Karpas-422 (cell line): ENCODE results near the gene ADAMTS4. TPM values are rescaled to one million over a fixed set of nuclear protein-coding genes. Genes with fewer than 3 reads are reported as not detected.

ENCODE experiments used
- DNase-seq: peaks from one replicate; pipeline ENCODE4 v3.0.0-alpha.2; 2015
- H2AFZ ChIP-seq: fragments of 200-600 bp; sonication (generic); 2 replicates; pipeline ENCODE4 v1.6.1; 2014; ENCODE audit warnings: antibody characterized with exemption, low read length, mixed read lengths
- H3K27ac ChIP-seq: fragments of 200-600 bp; sonication (generic); 2 replicates; pipeline ENCODE4 v1.5.1; 2014; ENCODE audit warnings: mild to moderate bottlenecking, low read length, moderate library complexity
- H3K27me3 ChIP-seq: fragments of 200-600 bp; sonication (generic); 2 replicates; pipeline ENCODE4 v1.6.1; 2014; ENCODE audit warnings: low read length, mixed read lengths
- H3K36me3 ChIP-seq: fragments of 200-600 bp; sonication (generic); 2 replicates; pipeline ENCODE4 v1.6.1; 2014; ENCODE audit warnings: low read length, mixed read lengths; ENCODE audit not compliant: insufficient read depth
- H3K4me1 ChIP-seq: fragments of 200-600 bp; sonication (generic); 2 replicates; pipeline ENCODE4 v1.6.1; 2014; ENCODE audit warnings: mild to moderate bottlenecking, low read length, mixed read lengths
- H3K4me2 ChIP-seq: fragments of 200-600 bp; sonication (generic); 2 replicates; pipeline ENCODE4 v1.6.1; 2014; ENCODE audit warnings: low read length, low read depth, mild to moderate bottlenecking; ENCODE audit not compliant: poor library complexity, severe bottlenecking
- H3K4me3 ChIP-seq: fragments of 200-600 bp; sonication (generic); 2 replicates; pipeline ENCODE4 v1.5.1; 2014; ENCODE audit warnings: mild to moderate bottlenecking, antibody characterized with exemption, low read length, mixed read lengths
- H3K79me2 ChIP-seq: fragments of 200-600 bp; sonication (generic); 2 replicates; pipeline ENCODE4 v1.6.1; 2014; ENCODE audit warnings: mild to moderate bottlenecking, low read length, mixed read lengths
- H3K9ac ChIP-seq: fragments of 200-600 bp; sonication (generic); 2 replicates; pipeline ENCODE4 v1.6.0; 2014; ENCODE audit warnings: low read length
- H3K9me2 ChIP-seq: fragments of 200-600 bp; sonication (generic), shearing (Covaris generic); replicated peaks from 2 replicates; pipeline ENCODE4 v1.6.0; 2014; ENCODE audit warnings: mild to moderate bottlenecking, low read length, moderate library complexity; ENCODE audit not compliant: insufficient read depth
- H3K9me3 ChIP-seq: fragments of 300-700, 200-600 bp; sonication (generic); 2 replicates; pipeline ENCODE4 v1.6.1; 2014; ENCODE audit warnings: low read length, mixed read lengths
- H4K20me1 ChIP-seq: fragments of 200-600 bp; sonication (generic); 2 replicates; pipeline ENCODE4 v1.6.1; 2014; ENCODE audit warnings: mild to moderate bottlenecking, antibody characterized with exemption, low read length, low read depth; ENCODE audit not compliant: insufficient read depth
- total RNA-seq: library from RNA; depleted of rRNA; stranded (reverse); fragments of >200 nt; shearing (Covaris generic); gene quantifications from 2 replicates; pipeline ENCODE4 v1.2.3, GENCODE V29; 2014; ENCODE audit warnings: low replicate concordance

The ADAMTS4 gene
- total RNA-seq, 1 experiment from 2014 or later, result 0.15 TPM

DNA sequence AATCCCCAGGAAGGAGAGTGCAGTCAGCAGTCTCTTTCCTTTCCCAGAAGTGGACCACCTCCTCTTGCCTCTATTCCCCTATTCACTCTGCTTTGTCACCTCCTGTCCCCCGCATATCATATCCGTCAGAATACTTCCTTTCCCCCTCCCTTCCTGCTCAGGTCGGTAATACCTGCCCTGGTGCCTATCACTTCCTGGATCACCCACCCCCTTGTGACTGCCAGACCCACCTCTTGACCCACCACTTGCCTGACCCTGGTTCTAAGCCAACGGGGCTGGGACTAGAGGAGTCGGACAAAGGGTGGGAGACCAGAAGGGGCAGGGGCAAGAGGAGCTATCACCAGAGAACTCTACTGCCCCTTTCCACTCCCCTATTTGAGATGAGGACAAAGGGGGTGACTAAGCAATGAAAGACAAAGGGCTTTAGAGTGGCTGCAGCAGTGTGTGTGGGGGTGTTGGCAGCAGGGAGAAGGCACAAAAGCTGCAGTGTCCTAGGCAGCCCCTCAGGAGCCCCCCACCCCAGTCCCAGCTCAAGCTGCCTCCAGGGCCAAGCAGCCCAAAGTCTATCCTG lies 1.7 kb upstream of the ADAMTS4 start:
- no peaks in the 10 kb centered on the region for H3K27me3 ChIP-seq
- peaks cover 30% of the 10 kb centered on the region for H3K4me1 ChIP-seq
- DNase-seq, result no peak
- no peak overlapping the region for H3K4me3 ChIP-seq
- H3K27ac ChIP-seq, result no peak overlapping the region
- H4K20me1 ChIP-seq, result no peaks in the 10 kb centered on the region
- H3K4me2 ChIP-seq, result no peak overlapping the region
- peaks cover 10% of the 10 kb centered on the region for H3K36me3 ChIP-seq
- peaks cover 28% of the 10 kb centered on the region for H3K79me2 ChIP-seq
- no peaks in the 10 kb centered on the region for H3K9me2 ChIP-seq
- no peaks in the 10 kb centered on the region for H3K9me3 ChIP-seq
- no peak overlapping the region for H3K9ac ChIP-seq
- no peak overlapping the region for H2AFZ ChIP-seq

DNA sequence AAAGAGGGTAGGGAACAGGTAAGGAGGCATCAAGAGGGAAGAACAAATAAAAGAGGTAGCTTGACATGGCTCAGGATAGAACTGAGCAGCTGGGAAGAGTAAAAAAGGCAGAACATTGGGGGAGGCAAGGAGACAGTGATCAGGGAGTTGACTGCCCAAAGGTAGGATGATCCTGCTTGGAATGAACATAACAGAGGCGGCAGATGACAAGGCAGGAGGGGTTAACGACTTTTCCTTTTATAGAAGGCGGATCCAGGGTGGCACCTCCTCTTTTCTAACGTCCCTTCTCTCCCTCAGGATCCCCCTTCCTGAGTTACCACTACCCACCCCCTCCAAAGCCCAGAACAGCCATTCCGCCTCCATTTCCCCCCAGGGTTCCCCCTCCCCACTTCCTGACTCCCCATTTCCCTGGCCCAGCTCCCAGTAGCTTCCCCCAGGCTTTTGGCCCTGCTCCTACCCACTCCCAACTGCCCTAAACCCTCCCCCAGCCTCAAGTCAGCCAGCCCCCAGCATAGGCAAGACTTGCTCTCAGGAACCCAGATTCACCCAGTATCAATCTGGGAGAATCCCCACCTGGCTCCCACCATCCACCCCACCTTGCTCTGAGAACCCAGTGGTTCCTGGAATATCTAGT lies 769 bp upstream of the ADAMTS4 start:
- Histone ChIP-seq H3K9me3 (no peaks in the 10 kb centered on the region), H3K27ac (no peak overlapping the region), H3K36me3 (peaks cover 10% of the 10 kb centered on the region), H4K20me1 (no peaks in the 10 kb centered on the region), H3K4me2 (no peak overlapping the region), H3K9ac (no peak overlapping the region), H3K79me2 (peaks cover 22% of the 10 kb centered on the region), H3K27me3 (no peaks in the 10 kb centered on the region), H2AFZ (no peak overlapping the region), H3K9me2 (no peaks in the 10 kb centered on the region), H3K4me1 (peaks cover 39% of the 10 kb centered on the region), H3K4me3 (no peak overlapping the region)
- DNase-seq, result no peak

DNA sequence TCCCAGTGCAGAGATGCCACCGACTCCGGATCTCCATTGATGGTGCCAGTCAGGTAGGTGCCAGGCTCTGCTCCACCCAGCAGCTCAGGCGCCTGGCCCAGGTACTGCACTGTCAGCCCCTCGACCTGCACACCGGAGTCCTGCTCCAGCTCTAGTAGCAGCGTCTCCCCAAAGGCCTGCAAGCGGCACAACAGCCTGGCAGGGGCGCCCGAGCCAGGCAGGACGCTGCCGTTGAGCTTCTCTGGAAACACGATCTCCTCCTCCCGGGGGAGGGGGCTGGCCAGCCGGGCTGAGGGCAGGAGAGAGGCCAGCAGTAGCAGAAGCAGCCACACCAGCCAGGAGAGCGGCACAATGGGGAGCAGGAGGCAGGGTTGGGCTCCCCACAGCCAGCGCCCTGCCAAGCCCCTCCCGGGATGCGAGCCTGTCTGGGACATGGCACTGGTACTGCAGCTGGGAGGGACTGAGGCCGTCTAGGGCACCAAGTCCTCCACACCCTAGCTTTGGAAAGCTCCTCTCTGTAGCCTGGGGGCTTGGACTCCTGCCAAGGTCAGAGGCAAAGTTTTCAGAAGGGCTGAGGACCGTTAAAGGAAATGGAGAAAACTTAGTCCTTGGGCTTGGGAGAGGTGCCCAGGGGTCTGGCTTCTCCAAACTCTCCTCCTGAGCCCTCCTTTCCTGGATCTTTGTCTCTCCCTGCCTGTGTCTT lies 509 bp downstream of the ADAMTS4 start:
- no peaks in the 10 kb centered on the region for H3K36me3 ChIP-seq
- H3K79me2 ChIP-seq, result peaks cover 10% of the 10 kb centered on the region
- H3K27ac ChIP-seq, result no peak overlapping the region
- DNase-seq, result no peak
- H2AFZ ChIP-seq, result no peak overlapping the region
- H3K9me3 ChIP-seq, result no peaks in the 10 kb centered on the region
- no peak overlapping the region for H3K9ac ChIP-seq
- no peaks in the 10 kb centered on the region for H3K27me3 ChIP-seq
- H3K4me2 ChIP-seq, result no peak overlapping the region
- no peaks in the 10 kb centered on the region for H3K9me2 ChIP-seq
- H4K20me1 ChIP-seq, result no peaks in the 10 kb centered on the region
- peaks cover 29% of the 10 kb centered on the region for H3K4me1 ChIP-seq
- H3K4me3 ChIP-seq, result no peak overlapping the region

DNA sequence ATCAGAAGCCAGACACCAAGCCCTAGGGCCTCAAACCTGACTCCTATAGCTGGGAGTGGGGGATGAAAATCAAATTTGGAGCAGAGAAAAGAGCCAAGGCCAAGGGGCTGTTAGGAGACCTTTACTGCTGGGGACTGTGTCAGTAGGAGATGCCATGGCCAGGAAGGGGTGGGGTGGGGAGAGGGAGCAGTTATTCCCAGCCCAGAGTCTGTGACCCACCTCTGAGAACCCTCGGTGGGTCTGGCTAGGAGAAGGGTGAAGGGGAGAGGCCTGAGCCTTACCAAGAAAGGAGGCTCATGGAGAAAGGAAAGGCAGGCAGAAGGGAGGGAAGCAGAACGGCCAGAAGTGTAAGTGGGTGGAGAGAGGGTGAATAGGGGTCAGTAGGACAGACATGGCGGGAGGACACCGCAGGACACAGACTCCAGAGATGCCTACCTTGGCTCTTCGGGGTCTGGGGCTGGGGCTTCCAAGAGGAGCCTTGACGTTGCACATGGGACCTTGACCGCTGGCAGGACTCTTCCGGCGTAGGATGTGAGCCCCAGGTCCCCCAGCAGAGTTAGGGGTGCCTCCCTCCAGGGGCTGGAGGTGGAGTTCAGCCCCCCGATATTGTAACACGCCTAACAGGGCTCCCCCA lies 1.2 kb downstream of the ADAMTS4 start:
- H3K9ac ChIP-seq, result no peak overlapping the region
- H2AFZ ChIP-seq, result no peak overlapping the region
- no peak for DNase-seq
- no peaks in the 10 kb centered on the region for H4K20me1 ChIP-seq
- no peak overlapping the region for H3K27ac ChIP-seq
- no peaks in the 10 kb centered on the region for H3K9me2 ChIP-seq
- H3K4me2 ChIP-seq, result no peak overlapping the region
- peaks cover 4% of the 10 kb centered on the region for H3K79me2 ChIP-seq
- no peak overlapping the region for H3K4me3 ChIP-seq
- no peaks in the 10 kb centered on the region for H3K36me3 ChIP-seq
- no peaks in the 10 kb centered on the region for H3K9me3 ChIP-seq
- H3K4me1 ChIP-seq, result peaks cover 24% of the 10 kb centered on the region
- no peaks in the 10 kb centered on the region for H3K27me3 ChIP-seq

DNA sequence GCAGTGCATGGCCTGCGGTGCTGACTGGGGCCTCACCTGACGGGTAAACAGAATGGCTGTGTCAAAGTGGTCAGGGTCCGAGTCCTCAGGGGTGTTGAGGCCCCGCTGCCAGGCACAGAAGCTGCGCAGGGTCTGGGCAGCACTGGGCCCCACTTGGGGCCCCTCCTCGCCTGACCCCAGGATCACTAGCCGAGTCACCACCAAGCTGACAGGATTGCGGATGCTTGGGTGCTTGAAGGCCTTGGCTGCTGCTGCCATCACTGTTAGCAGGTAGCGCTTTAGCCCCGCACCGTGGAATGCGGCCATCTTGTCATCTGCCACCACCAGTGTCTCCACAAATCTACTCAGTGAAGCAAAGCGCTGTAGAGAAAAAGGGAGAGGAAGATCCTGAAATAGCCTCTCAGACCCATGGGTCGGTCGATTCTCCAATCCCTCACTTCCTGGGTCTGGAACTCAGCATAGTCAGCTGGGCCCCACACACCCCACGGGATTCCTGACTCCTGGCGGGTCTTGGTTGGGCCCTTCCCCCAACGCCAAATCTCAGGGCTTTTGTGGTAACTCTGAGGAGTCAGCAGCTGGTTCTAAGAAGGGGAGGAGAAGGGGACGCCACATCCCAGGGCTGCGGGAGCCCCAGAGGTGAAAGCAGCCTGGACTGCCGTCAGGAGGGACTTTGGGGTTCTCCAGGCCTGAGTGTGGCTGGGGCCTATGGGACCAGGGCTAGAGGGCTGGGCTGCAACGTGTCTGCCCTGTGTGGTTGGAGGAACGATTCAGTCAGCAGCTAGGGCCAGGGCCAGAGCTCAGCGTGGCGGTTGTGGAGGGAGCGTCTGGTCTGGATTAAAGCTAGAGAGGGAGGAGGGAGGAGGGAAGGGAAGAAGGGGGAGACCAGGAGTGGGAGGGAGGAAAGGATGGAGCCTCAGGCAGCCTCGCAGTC lies 2.1 kb downstream of the ADAMTS4 start:
- no peaks in the 10 kb centered on the region for H3K79me2 ChIP-seq
- H3K36me3 ChIP-seq, result no peaks in the 10 kb centered on the region
- H3K27me3 ChIP-seq, result no peaks in the 10 kb centered on the region
- DNase-seq, result no peak
- peaks cover 27% of the 10 kb centered on the region for H3K4me1 ChIP-seq
- no peaks in the 10 kb centered on the region for H3K9me3 ChIP-seq
- H3K9me2 ChIP-seq, result no peaks in the 10 kb centered on the region
- no peaks in the 10 kb centered on the region for H4K20me1 ChIP-seq
- no peak overlapping the region for H3K4me3 ChIP-seq
- H2AFZ ChIP-seq, result no peak overlapping the region
- H3K27ac ChIP-seq, result no peak overlapping the region
- H3K4me2 ChIP-seq, result no peak overlapping the region
- H3K9ac ChIP-seq, result no peak overlapping the region

DNA sequence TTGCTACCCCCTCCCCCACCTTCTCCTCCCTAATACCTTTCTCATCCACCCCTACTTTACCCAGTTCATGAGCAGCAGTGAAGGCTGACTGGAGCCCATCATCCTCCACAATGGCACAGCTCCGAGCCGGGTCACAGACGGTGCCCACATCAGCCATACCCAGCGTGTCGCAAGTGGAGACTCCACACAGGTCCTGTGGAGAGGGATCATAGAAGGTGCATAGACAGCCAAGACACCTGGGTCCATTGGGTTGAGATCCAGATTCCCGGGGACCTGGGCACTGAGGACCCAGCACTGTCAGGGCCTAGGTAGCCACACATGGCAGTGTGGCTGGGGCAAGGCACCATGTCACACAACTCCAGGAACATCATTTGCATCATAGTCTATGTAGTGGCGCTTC lies 2.7 kb downstream of the ADAMTS4 start:
- H3K4me1 ChIP-seq, result peaks cover 20% of the 10 kb centered on the region
- H3K9me2 ChIP-seq, result no peaks in the 10 kb centered on the region
- H3K4me2 ChIP-seq, result no peak overlapping the region
- no peaks in the 10 kb centered on the region for H3K79me2 ChIP-seq
- no peak overlapping the region for H3K4me3 ChIP-seq
- H3K9me3 ChIP-seq, result no peaks in the 10 kb centered on the region
- H2AFZ ChIP-seq, result no peak overlapping the region
- H3K9ac ChIP-seq, result no peak overlapping the region
- H3K27ac ChIP-seq, result no peak overlapping the region
- H3K27me3 ChIP-seq, result no peaks in the 10 kb centered on the region
- no peaks in the 10 kb centered on the region for H3K36me3 ChIP-seq
- H4K20me1 ChIP-seq, result no peaks in the 10 kb centered on the region
- no peak for DNase-seq

DNA sequence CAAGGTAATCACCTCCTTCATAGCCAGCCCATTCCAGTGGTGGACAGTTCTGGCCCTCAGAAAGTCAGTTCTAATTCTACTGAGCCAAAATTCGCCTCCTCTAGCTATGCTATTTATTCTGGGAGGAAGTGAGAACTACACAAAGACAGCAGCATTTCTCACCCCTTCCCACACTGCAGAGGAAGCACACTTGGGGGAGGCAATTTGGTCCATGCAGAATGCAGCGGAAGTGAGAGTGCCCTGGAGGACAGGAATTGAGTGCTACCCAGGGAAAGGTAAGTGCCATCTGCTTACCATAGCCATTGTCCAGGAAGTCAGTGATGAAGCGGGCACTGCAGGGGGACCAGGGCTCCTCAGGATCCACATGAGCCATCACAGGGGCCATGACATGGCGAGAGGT lies 3.7 kb downstream of the ADAMTS4 start:
- H3K27ac ChIP-seq, result peak overlapping the region; percentile 41
- peak overlapping the region; percentile 36 for H3K4me2 ChIP-seq
- H3K4me3 ChIP-seq, result peak overlapping the region; percentile 7; the same call in 1 of the 2 replicates
- peaks cover 18% of the 10 kb centered on the region for H3K4me1 ChIP-seq
- H3K9me3 ChIP-seq, result no peaks in the 10 kb centered on the region
- peak overlapping the region; percentile 95 for H2AFZ ChIP-seq
- H3K27me3 ChIP-seq, result no peaks in the 10 kb centered on the region
- peak overlapping the region; percentile 23 for H3K9ac ChIP-seq
- H3K79me2 ChIP-seq, result no peaks in the 10 kb centered on the region
- H4K20me1 ChIP-seq, result no peaks in the 10 kb centered on the region
- peak; percentile 65 for DNase-seq
- no peaks in the 10 kb centered on the region for H3K36me3 ChIP-seq
- no peaks in the 10 kb centered on the region for H3K9me2 ChIP-seq
